Colonic mucosa (tissue), 4 donors: ENCODE data around the gene LRRTM3. TPM values are rescaled to one million over a fixed set of nuclear protein-coding genes. Genes with fewer than 3 reads are reported as not detected.

Experiments
- DNase-seq: peaks from one replicate; pipeline ENCODE4 v3.0.0-alpha.2; 2020
- H3K27ac ChIP-seq: fragments of 200-600 bp; one replicate; pipeline ENCODE4 v1.8.0; 2021
- H3K27me3 ChIP-seq: fragments of 200-600 bp; one replicate; pipeline ENCODE4 v1.8.0; 2021
- H3K36me3 ChIP-seq: fragments of 200-600 bp; one replicate; pipeline ENCODE4 v1.8.0; 2021
- H3K4me1 ChIP-seq: fragments of 200-600 bp; one replicate; pipeline ENCODE4 v1.8.0; 2021; ENCODE audit warnings: mild to moderate bottlenecking
- H3K4me3 ChIP-seq: fragments of 200-600 bp; one replicate; pipeline ENCODE4 v1.8.0; 2021
- H3K9ac ChIP-seq, 2 donors: one replicate each; pipeline ENCODE4 v1.7.0; 2013; ENCODE audit warnings: control low read depth in 2 of 2, low read depth in 2 of 2, low read length in 2 of 2
- H3K9me3 ChIP-seq: fragments of 200-600 bp; one replicate; pipeline ENCODE4 v1.8.0; 2021
- CTCF ChIP-seq: fragments of 200-600 bp; IDR thresholded peaks from one replicate; pipeline ENCODE4 v1.8.0; 2022; ENCODE audit warnings: antibody characterized with exemption, mild to moderate bottlenecking
- intact Hi-C: fragments of 100-400 bp; cut with DNase I; formaldehyde crosslinking; loops from one replicate; pipeline ENCODE4 v1.14.1; 2022
- total RNA-seq, 2 donors: library from RNA; stranded (reverse); fragmentation: NEBNext Ultra II Directional in 1 of 2; extraction: Animal tissue kit (Norgen Biotek cat#: 25700) in 1 of 2; gene quantifications; one replicate each; pipeline ENCODE4 v1.2.1, GENCODE V29; 2021
- donor health status: healthy.
- donor health status: DM: no; HTN: no; CAD: no.
- donor health status: DM: no; HTN: no; CAD: no.

The LRRTM3 gene
- total RNA-seq, 2 donors from 2014 or later = not detected

- no peak overlapping the region for H3K9ac ChIP-seq
- intact Hi-C loops = no loop called here
- no peak for DNase-seq
- no peak overlapping the region for H3K4me3 ChIP-seq
- no peak overlapping the region for H3K27ac ChIP-seq
- H3K9me3 ChIP-seq = no peaks in the 10 kb centered on the region
- no peaks in the 10 kb centered on the region for H3K4me1 ChIP-seq
- TF ChIP-seq CTCF = no peak
- no peaks in the 10 kb centered on the region for H3K27me3 ChIP-seq
- no peaks in the 10 kb centered on the region for H3K36me3 ChIP-seq
These were observed 8.7 kb upstream of the LRRTM3 start for GRCh38 chr10:66917104-66917503.

GRCh38 chr10:66919248-66919647 lies 6.6 kb upstream of the LRRTM3 start:
- Histone ChIP-seq H3K9ac (no peak overlapping the region), H3K36me3 (no peaks in the 10 kb centered on the region), H3K27me3 (no peaks in the 10 kb centered on the region), H3K27ac (no peak overlapping the region), H3K4me3 (no peak overlapping the region), H3K9me3 (no peaks in the 10 kb centered on the region), H3K4me1 (no peaks in the 10 kb centered on the region)
- no peak for TF ChIP-seq CTCF
- intact Hi-C loops = no loop called here
- no peak for DNase-seq

DNA sequence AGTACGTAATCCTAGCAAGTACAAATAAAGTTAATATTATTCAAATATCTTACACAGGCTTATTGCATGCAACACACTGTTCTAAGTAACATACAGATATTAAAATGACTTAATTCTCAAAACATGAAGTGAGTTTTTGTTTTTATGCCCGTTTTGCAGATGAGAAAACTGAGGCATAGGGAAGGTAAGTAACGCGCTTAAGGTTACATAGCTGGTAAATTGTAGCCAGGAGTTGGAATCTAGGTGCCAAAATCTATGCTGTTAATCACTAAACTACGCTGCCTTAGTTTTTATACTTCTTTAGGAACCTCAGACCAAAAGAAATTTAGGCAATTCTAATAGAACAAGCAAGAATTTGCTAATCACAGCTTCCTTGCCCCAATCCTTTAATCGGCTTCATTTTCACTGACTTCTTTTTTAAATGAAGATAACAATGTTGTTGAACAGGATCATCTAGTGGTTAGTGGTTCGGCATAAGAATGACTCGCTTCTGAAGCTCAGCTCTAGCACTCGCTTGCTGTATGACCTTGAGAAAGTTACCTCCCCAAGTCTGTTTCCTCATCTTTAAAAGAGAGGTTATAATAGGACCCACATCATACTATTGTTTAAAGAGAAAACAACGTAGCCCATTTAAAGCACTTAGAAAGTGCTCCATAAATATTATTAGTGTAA lies 1.0 kb upstream of the LRRTM3 start:
- no peak overlapping the region for H3K4me3 ChIP-seq
- no peak overlapping the region for H3K9ac ChIP-seq
- H3K9me3 ChIP-seq = no peaks in the 10 kb centered on the region
- H3K36me3 ChIP-seq = no peaks in the 10 kb centered on the region
- peaks cover 14% of the 10 kb centered on the region for H3K27me3 ChIP-seq
- intact Hi-C loops = loop anchor here (5.0 kb wide), 1 partner anchor 338 kb away; no protein-coding TSS in a partner anchor
- TF ChIP-seq CTCF = no peak
- H3K4me1 ChIP-seq = no peaks in the 10 kb centered on the region
- DNase-seq = no peak
- H3K27ac ChIP-seq = no peak overlapping the region

GRCh38 chr10:66925373-66925772 lies 463 bp upstream of the LRRTM3 start:
- no peaks in the 10 kb centered on the region for H3K4me1 ChIP-seq
- no peak overlapping the region for H3K4me3 ChIP-seq
- intact Hi-C loops = loop anchor here (5.0 kb wide), 1 partner anchor 338 kb away; no protein-coding TSS in a partner anchor
- H3K9ac ChIP-seq = no peak overlapping the region
- no peak for DNase-seq
- H3K36me3 ChIP-seq = no peaks in the 10 kb centered on the region
- TF ChIP-seq CTCF = no peak
- no peak overlapping the region for H3K27ac ChIP-seq
- no peaks in the 10 kb centered on the region for H3K9me3 ChIP-seq
- peaks cover 14% of the 10 kb centered on the region for H3K27me3 ChIP-seq

GRCh38 chr10:66926841-66927240 lies 1.0 kb downstream of the LRRTM3 start:
- Histone ChIP-seq H3K4me3 (no peak overlapping the region), H3K9ac (no peak overlapping the region), H3K27ac (no peak overlapping the region), H3K4me1 (no peaks in the 10 kb centered on the region), H3K27me3 (peaks cover 14% of the 10 kb centered on the region), H3K9me3 (no peaks in the 10 kb centered on the region), H3K36me3 (no peaks in the 10 kb centered on the region)
- intact Hi-C loops = loop anchor here (5.0 kb wide), 1 partner anchor 340 kb away; no protein-coding TSS in a partner anchor
- no peak for DNase-seq
- TF ChIP-seq CTCF = no peak
